Activated CD4-positive, alpha-beta T cell treated with anti-CD3 and anti-CD28 coated beads for 36 hours (primary cell): ENCODE results near the gene F2RL3. TPM values are rescaled to one million over a fixed set of nuclear protein-coding genes. Genes with fewer than 3 reads are reported as not detected.

Experiments
- ATAC-seq: fragments of 200-7000 bp; cut with Tn5 transposase; one replicate; pipeline ENCODE4 v1.10.0; 2021; ENCODE audit warnings: mild to moderate bottlenecking, moderate library complexity
- CTCF ChIA-PET: fragments of 350-600 bp; sonication (Branson Sonifier 250); formaldehyde crosslinking; loops from one replicate; lab custom pipeline; 2021; ENCODE audit warnings: antibody characterized with exemption; lab: Charles Lee
- POLR2A ChIA-PET: fragments of 350-600 bp; sonication (Branson Sonifier 250); formaldehyde crosslinking; loops from one replicate; lab custom pipeline; 2021; ENCODE audit warnings: antibody characterized with exemption, inconsistent platforms; lab: Charles Lee
- DNase-seq: peaks from one replicate; pipeline ENCODE4 v3.0.0-alpha.2; 2020
- H3K27ac Mint-ChIP-seq: one replicate; pipeline ENCODE4 v1.8.0; 2021; ENCODE audit warnings: mixed read lengths
- H3K27me3 Mint-ChIP-seq: one replicate; pipeline ENCODE4 v1.8.0; 2021; ENCODE audit warnings: mixed read lengths
- H3K36me3 Mint-ChIP-seq: one replicate; pipeline ENCODE4 v1.8.0; 2021; ENCODE audit warnings: low read depth, mixed read lengths
- H3K4me1 Mint-ChIP-seq: one replicate; pipeline ENCODE4 v1.8.0; 2021; ENCODE audit warnings: mixed read lengths
- H3K4me3 Mint-ChIP-seq: one replicate; pipeline ENCODE4 v1.8.0; 2021; ENCODE audit warnings: mild to moderate bottlenecking, moderate library complexity, mixed read lengths
- H3K9me3 Mint-ChIP-seq: one replicate; pipeline ENCODE4 v1.8.0; 2021; ENCODE audit warnings: low read depth, mixed read lengths
- intact Hi-C, 2 experiments: fragments of 100-400 bp; cut with DNase I in 1 of 2; cut with micrococcal nuclease in 1 of 2; formaldehyde crosslinking; loops; one replicate each; pipeline versions ENCODE4 v1.14.2 to v1.15.1; 2022 to 2024; cut with DNase I, micrococcal nuclease
- total RNA-seq, 2 experiments: library from RNA; stranded (reverse); gene quantifications; one replicate each; pipeline ENCODE4 v1.2.3, GENCODE V29; 2021

F2RL3 gene
- total RNA-seq, 2 experiments from 2014 or later: not detected

DNA sequence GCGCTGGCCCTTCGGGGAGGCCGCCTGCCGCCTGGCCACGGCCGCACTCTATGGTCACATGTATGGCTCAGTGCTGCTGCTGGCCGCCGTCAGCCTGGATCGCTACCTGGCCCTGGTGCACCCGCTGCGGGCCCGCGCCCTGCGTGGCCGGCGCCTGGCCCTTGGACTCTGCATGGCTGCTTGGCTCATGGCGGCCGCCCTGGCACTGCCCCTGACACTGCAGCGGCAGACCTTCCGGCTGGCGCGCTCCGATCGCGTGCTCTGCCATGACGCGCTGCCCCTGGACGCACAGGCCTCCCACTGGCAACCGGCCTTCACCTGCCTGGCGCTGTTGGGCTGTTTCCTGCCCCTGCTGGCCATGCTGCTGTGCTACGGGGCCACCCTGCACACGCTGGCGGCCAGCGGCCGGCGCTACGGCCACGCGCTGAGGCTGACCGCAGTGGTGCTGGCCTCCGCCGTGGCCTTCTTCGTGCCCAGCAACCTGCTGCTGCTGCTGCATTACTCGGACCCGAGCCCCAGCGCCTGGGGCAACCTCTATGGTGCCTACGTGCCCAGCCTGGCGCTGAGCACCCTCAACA lies 1.2 kb downstream of the F2RL3 start:
- DNase-seq: no peak
- Mint-ChIP-seq H3K36me3 (no peaks in the 10 kb centered on the region), H3K4me1 (peaks cover 5% of the 10 kb centered on the region), H3K27me3 (peaks cover 22% of the 10 kb centered on the region), H3K9me3 (no peaks in the 10 kb centered on the region), H3K27ac (no peak overlapping the region), H3K4me3 (no peak overlapping the region)
- POLR2A ChIA-PET: no interaction called here
- intact Hi-C loops: loop anchor here in 1 of 2 experiments (10.0 kb wide), 1 partner anchor 375 kb away; the partner anchor contains the start of genes BABAM1 and USHBP1
- ATAC-seq: no peak
- CTCF ChIA-PET: no interaction called here

DNA sequence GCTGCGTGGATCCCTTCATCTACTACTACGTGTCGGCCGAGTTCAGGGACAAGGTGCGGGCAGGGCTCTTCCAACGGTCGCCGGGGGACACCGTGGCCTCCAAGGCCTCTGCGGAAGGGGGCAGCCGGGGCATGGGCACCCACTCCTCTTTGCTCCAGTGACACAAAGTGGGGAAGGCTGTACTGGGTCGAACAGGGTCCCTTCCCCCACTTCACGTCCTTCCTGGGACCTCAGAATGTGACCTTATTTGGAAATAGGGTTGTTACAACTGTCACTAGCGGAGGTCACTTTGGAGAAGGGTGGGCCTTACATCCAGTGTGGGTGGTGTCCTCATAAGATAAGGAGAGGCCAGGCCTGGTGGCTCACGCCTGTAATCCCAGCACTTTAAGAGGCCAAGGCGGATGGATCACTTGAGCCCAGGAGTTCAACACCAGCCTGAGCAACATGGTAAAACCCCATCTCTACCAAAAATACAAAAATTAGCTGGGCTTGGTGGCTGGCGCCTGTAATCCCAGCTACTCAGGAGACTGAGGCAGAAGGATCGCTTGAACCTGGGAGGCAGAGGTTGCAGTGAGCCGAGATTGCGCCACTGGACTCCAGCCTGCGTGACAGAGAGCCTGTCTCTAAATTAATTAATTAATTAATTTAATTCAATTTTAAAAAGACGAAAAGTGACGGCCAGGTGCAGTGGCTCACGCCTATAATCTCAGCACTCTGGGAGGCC lies 1.8 kb downstream of the F2RL3 start:
- no peak overlapping the region for H3K4me3 Mint-ChIP-seq
- H3K27me3 Mint-ChIP-seq: peaks cover 27% of the 10 kb centered on the region
- no peaks in the 10 kb centered on the region for H3K9me3 Mint-ChIP-seq

DNA sequence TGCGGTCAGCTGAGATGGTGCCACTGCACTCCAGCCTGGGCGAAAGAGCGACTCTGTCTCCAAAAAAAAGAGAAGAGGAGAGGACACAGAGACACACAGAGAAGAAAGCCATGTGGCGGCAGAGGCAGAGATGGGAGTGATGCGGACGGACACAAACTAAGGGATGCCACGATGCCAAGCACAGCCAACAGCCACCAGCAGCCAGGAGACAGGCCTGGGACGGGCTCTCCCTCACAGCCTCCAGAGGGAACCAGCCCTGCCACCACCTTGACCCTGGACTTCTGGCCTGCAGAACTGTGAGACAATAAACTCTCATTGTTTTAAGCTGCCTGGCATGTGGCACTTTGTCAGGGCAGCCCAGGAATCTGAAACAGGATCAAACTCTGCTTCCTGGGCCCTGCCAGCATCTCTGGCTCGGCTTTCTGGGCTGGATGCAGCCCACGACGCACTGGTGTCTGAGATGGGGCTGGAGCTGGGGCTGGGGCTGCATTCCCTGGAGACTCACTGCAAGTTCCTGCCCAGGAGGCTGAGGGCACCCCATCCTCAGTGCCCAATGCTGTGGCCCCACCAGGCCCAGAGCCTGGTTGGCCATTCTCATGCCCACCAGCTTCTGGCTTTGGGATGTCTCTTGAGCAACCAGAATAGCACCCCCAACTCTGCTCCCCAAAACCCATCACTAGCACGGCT lies 3.0 kb downstream of the F2RL3 start:
- ChIA-PET POLR2A (no interaction called here), CTCF (no interaction called here)
- DNase-seq: no peak
- Mint-ChIP-seq H3K4me1 (peaks cover 7% of the 10 kb centered on the region), H3K9me3 (no peaks in the 10 kb centered on the region), H3K27ac (no peak overlapping the region), H3K27me3 (peaks cover 29% of the 10 kb centered on the region), H3K4me3 (no peak overlapping the region), H3K36me3 (no peaks in the 10 kb centered on the region)
- no peak for ATAC-seq
- intact Hi-C loops: loop anchor here in 1 of 2 experiments (10.0 kb wide), 1 partner anchor 373 kb away; the partner anchor contains the start of genes BABAM1 and USHBP1

More for the DNA sequence above, 1.8 kb downstream of the F2RL3 start:
- ChIA-PET CTCF (no interaction called here), POLR2A (no interaction called here)
- no peak for ATAC-seq
- no peak for DNase-seq
- intact Hi-C loops: loop anchor here in 1 of 2 experiments (10.0 kb wide), 1 partner anchor 374 kb away; the partner anchor contains the start of genes BABAM1 and USHBP1
- H3K4me1 Mint-ChIP-seq: peaks cover 7% of the 10 kb centered on the region
- H3K36me3 Mint-ChIP-seq: no peaks in the 10 kb centered on the region
- no peak overlapping the region for H3K27ac Mint-ChIP-seq

DNA sequence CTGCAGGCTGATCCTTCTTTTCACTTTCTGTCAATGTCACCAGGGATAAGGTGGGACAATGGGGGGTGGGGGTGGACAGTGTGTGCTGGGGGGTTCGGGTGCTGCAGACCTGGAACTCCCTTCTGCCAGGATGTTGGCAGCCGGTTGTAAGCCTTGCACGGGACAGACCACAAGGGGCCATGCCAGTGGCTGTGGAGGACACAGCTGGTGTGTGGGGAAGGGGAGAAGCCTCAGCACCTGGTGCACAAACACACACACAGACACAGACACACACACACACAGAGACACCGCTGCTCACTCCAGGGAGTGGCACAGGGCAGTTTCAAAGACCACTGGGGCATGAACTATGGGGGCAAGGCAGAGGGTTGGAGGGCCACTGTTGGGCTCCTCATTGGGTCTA lies 3.6 kb downstream of the F2RL3 start:
- Mint-ChIP-seq H3K4me3 (no peak overlapping the region), H3K9me3 (no peaks in the 10 kb centered on the region), H3K36me3 (no peaks in the 10 kb centered on the region), H3K4me1 (peaks cover 7% of the 10 kb centered on the region), H3K27ac (no peak overlapping the region), H3K27me3 (peaks cover 29% of the 10 kb centered on the region)
- CTCF ChIA-PET: no interaction called here
- no peak for DNase-seq
- no peak for ATAC-seq
- intact Hi-C loops: loop anchor here in 1 of 2 experiments (10.0 kb wide), 1 partner anchor 372 kb away; the partner anchor contains the start of genes BABAM1 and USHBP1
- POLR2A ChIA-PET: no interaction called here

DNA sequence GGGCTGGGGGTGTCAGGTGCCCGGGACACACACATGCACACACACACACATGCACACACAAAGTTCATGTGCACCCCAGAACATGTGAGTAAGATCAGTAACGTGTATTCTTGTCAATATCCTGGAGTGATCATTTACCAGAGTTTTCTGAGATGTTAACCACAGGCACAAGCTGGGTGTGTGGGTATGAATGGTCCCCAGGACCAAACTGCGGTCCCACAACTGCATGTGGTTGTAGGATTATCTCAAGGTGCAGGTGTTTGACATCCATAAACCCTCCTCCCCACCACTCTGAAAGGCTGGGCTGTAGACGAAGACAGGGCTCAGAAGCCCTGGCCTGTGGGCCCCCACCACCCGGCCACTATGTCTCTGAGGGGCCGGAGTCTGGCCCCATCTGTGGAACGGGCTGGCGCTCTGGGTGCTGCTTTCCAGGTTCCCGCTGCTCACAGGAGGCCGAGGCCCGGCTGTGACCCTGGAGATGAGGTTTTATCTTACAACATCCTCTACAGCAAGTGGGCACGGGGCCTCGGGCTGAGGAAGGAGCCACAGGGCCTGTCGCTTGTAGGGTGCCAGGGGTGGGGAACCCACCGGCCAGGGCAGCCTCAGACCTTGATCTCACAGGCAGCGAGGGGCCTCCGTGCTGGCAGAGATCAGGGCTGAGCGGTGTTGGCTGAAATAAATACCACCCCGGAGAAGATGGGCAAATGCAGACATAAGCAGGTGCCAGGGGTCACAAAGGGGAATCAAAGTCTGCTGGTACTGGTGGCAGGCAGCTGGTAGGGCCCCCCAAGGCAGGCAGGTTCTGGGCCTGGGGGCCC lies 4.3 kb downstream of the F2RL3 start:
- CTCF ChIA-PET: no interaction called here
- POLR2A ChIA-PET: no interaction called here
- intact Hi-C loops: loop anchor here in 1 of 2 experiments (10.0 kb wide), 1 partner anchor 372 kb away; the partner anchor contains the start of genes BABAM1 and USHBP1
- DNase-seq: no peak
- Mint-ChIP-seq H3K9me3 (no peaks in the 10 kb centered on the region), H3K4me3 (no peak overlapping the region), H3K36me3 (no peaks in the 10 kb centered on the region), H3K27me3 (peaks cover 30% of the 10 kb centered on the region), H3K4me1 (peaks cover 7% of the 10 kb centered on the region), H3K27ac (no peak overlapping the region)
- ATAC-seq: no peak

DNA sequence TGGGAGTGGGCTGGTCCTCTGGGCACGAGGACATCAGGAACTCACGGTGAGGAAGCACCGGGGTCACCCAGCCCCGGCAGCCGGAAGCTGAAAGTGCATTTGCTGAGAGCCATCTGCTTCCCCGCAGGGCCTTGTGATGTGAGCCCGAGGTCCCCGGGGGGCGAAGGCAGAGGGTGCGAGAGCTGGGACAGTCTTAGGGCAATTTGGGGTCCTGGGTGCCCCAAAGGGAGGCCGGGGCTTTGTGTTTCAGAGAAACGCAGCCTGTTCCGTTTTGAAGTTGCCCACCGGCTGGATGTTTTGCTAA lies 4.8 kb downstream of the F2RL3 start:
- no peak overlapping the region for H3K27ac Mint-ChIP-seq
- no peaks in the 10 kb centered on the region for H3K9me3 Mint-ChIP-seq
- peaks cover 33% of the 10 kb centered on the region for H3K27me3 Mint-ChIP-seq
- H3K4me3 Mint-ChIP-seq: no peak overlapping the region
- intact Hi-C loops: loop anchor here in 1 of 2 experiments (10.0 kb wide), 1 partner anchor 371 kb away; the partner anchor contains the start of genes BABAM1 and USHBP1
- H3K36me3 Mint-ChIP-seq: no peaks in the 10 kb centered on the region
- no peak for DNase-seq
- ChIA-PET POLR2A (no interaction called here), CTCF (no interaction called here)
- H3K4me1 Mint-ChIP-seq: peaks cover 11% of the 10 kb centered on the region
- no peak for ATAC-seq

DNA sequence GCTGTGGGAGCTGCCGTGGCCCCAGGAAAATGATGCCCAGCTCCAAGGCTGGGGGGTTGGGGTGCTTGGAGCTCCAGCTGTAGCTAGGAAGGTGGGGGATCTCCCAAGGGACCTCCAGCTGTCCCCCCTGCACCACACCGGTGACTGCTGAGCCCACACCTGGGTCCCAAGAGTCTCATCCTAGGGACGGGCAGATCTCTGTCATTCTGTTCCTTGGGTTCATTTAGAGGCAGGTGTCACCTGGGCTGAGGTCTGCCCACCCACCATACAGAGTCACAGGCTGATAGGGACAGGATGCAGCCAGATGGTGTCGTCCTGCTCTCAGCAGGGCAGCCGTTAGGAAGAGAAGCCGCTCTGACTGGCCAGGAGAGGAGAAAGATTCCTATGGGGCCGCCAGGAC lies 5.3 kb downstream of the F2RL3 start:
- no peaks in the 10 kb centered on the region for H3K9me3 Mint-ChIP-seq
- DNase-seq: no peak
- peaks cover 32% of the 10 kb centered on the region for H3K27me3 Mint-ChIP-seq
- ChIA-PET CTCF (interaction anchor here (0.5 kb wide), 1 partner anchor 121 kb away, joined by 3 read pairs; no protein-coding TSS in a partner anchor), POLR2A (no interaction called here)
- H3K27ac Mint-ChIP-seq: no peak overlapping the region
- H3K36me3 Mint-ChIP-seq: no peaks in the 10 kb centered on the region
- no peak overlapping the region for H3K4me3 Mint-ChIP-seq
- peaks cover 12% of the 10 kb centered on the region for H3K4me1 Mint-ChIP-seq
- ATAC-seq: no peak
- intact Hi-C loops: loop anchor here in 1 of 2 experiments (10.0 kb wide), 1 partner anchor 371 kb away; the partner anchor contains the start of genes BABAM1 and USHBP1

DNA sequence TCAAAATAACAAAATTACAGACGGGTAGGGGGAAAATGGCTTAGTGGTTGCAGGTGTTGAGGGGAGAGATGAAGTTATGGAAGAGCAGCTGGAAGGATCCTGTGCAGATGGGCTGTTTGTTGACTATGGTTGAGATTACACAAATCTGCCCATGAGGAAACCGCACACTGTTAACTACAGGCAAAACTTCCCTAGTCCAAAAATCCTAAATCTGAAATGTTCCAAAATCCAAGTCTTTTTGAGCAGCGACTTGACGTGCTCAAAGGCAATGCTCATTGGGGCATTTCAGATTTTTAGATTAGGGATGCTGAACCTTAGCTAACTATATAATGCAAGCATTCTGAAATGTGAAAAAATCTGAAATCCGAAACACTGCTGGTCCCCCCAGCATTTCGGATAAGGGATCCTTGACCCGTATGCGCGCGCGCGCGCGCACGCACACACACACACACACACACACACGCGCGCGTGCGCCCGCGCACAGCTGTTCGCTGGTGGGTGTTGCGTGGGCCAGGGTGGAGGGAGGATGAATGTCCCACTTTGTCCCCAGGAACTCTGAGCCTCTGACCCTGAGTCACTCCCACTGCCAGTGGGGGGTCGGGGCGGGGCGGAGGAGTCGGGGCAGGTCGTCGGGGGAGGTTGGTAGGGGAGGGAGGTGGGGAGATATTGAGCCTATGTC lies 6.8 kb downstream of the F2RL3 start:
- no peak overlapping the region for H3K4me3 Mint-ChIP-seq

DNA sequence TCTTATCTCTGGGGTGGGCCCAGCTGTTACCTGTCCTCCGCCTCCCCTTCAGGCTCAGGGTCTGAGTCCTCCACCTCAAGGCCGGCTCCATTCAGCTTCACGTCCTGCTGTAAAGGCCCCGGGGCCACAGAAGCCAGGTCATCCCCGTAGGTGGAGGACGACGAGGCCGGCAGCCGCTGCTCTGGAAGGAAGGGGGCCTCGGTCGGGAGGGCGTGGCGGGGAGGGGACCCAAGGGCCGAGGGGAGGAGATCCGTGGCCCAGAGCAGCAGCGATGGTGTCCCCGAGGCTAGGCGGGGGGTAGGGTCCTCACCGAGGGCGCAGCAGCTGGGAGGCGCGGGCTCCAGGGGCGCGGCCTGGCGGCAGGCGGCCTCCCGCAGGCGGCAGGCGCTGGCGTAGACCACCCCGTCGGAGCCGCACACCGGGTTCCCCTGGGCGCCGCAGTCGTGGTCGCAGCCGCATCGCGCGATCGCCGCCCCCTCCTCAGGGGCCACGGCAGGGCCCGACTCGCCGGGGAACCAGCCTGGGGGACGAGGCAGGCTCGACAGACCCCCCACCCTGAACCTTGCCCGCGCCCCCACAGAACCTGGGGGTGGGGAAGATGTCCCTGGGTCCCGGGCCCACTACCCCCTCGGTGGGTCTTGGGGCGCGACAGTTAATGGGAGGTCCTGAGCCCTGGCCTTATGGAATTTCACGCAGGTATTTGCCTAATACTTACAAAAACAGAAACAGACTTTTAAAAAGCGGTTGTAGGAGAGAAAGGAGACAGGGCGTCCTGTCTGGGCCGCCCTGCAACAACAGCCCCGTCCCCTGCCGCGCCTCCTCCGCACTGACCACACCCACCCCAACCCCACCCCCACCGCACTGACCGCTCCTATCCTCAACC lies 7.6 kb downstream of the F2RL3 start:
- POLR2A ChIA-PET: no interaction called here
- CTCF ChIA-PET: no interaction called here
- Mint-ChIP-seq H3K9me3 (no peaks in the 10 kb centered on the region), H3K27me3 (peaks cover 29% of the 10 kb centered on the region), H3K27ac (no peak overlapping the region), H3K36me3 (no peaks in the 10 kb centered on the region), H3K4me3 (peak overlapping the region; percentile 43), H3K4me1 (peaks cover 16% of the 10 kb centered on the region)
- DNase-seq (no peak), ATAC-seq (no peak)
- intact Hi-C loops: loop anchor here in 1 of 2 experiments (1.0 to 10.0 kb wide), 8 partner anchors 67 to 424 kb away; partner anchors contain the start of genes BABAM1, C19orf44, CALR3 and HAUS8

More for the DNA sequence above, 6.8 kb downstream of the F2RL3 start:
- Mint-ChIP-seq H3K9me3 (no peaks in the 10 kb centered on the region), H3K36me3 (no peaks in the 10 kb centered on the region), H3K27ac (no peak overlapping the region), H3K4me1 (peaks cover 16% of the 10 kb centered on the region), H3K27me3 (peaks cover 29% of the 10 kb centered on the region)
- ATAC-seq (no peak), DNase-seq (no peak)
- POLR2A ChIA-PET: no interaction called here
- CTCF ChIA-PET: no interaction called here
- intact Hi-C loops: loop anchor here in 1 of 2 experiments (2.0 to 10.0 kb wide), 2 partner anchors 339 to 369 kb away; partner anchors contain the start of genes BABAM1 and USHBP1
